Activated CD8-positive, alpha-beta T cell treated with anti-CD3 and anti-CD28 coated beads, Interleukin-2, amount 10 ng/mL, durations not matched to agents 7 days and 5 days (primary cell): Measurements from ENCODE around the gene PKP3. TPM values are rescaled to one million over a fixed set of nuclear protein-coding genes. Genes with fewer than 3 reads are reported as not detected.

ENCODE experiments used
- ATAC-seq: fragments of 150-1000 bp; cut with Tn5 transposase; one replicate; pipeline ENCODE4 v1.10.0; 2021; ENCODE audit warnings: moderate library complexity
- CTCF ChIA-PET: fragments of 350-600 bp; sonication (Branson Sonifier 250); formaldehyde crosslinking; loops from one replicate; lab custom pipeline; 2021; ENCODE audit warnings: antibody characterized with exemption; lab: Charles Lee
- POLR2A ChIA-PET: fragments of 350-600 bp; sonication (Branson Sonifier 250); formaldehyde crosslinking; loops from one replicate; lab custom pipeline; 2021; ENCODE audit warnings: antibody characterized with exemption; lab: Charles Lee
- DNase-seq: peaks from one replicate; pipeline ENCODE4 v3.0.0-alpha.2; 2020
- H3K27ac Mint-ChIP-seq: one replicate; pipeline ENCODE4 v1.8.0; 2021; ENCODE audit warnings: mild to moderate bottlenecking, mixed read lengths
- H3K27me3 Mint-ChIP-seq: one replicate; pipeline ENCODE4 v1.8.0; 2021; ENCODE audit warnings: low read depth, mixed read lengths
- H3K36me3 Mint-ChIP-seq: one replicate; pipeline ENCODE4 v1.8.0; 2021; ENCODE audit warnings: low read depth, mixed read lengths
- H3K4me1 Mint-ChIP-seq: one replicate; pipeline ENCODE4 v1.8.0; 2021; ENCODE audit warnings: low read depth, mixed read lengths
- H3K4me3 Mint-ChIP-seq: one replicate; pipeline ENCODE4 v1.8.0; 2021; ENCODE audit warnings: mild to moderate bottlenecking, mixed read lengths
- H3K9me3 Mint-ChIP-seq: one replicate; pipeline ENCODE4 v1.8.0; 2022; ENCODE audit warnings: mixed read lengths; ENCODE audit not compliant: insufficient read depth
- total RNA-seq, 2 experiments: library from RNA; stranded (reverse); gene quantifications; one replicate each; pipeline ENCODE4 v1.2.3, GENCODE V29; 2021

PKP3 gene
- total RNA-seq, 2 experiments from 2014 or later, result 0.13 TPM; not detected in 1

- Mint-ChIP-seq H3K4me1 (peaks cover 19% of the 10 kb centered on the region), H3K9me3 (no peaks in the 10 kb centered on the region), H3K4me3 (no peak overlapping the region), H3K36me3 (peaks cover 2% of the 10 kb centered on the region), H3K27me3 (peaks cover 25% of the 10 kb centered on the region), H3K27ac (no peak overlapping the region)
- ATAC-seq (no peak), DNase-seq (no peak)
- CTCF ChIA-PET, result interaction anchor here (0.9 to 7.3 kb wide), 8 partner anchors 56 to 117 kb away, joined by 3 to 49 read pairs (median 5); partner anchors contain the start of genes IFITM2 and IFITM5
- POLR2A ChIA-PET, result interaction anchor here (0.9 to 1.2 kb wide), 3 partner anchors 48 to 154 kb away, joined by 3 to 5 read pairs (median 4); no protein-coding TSS in a partner anchor
Observed at GRCh38 chr11:364991-365725, 28.9 kb upstream of the PKP3 start.

DNA sequence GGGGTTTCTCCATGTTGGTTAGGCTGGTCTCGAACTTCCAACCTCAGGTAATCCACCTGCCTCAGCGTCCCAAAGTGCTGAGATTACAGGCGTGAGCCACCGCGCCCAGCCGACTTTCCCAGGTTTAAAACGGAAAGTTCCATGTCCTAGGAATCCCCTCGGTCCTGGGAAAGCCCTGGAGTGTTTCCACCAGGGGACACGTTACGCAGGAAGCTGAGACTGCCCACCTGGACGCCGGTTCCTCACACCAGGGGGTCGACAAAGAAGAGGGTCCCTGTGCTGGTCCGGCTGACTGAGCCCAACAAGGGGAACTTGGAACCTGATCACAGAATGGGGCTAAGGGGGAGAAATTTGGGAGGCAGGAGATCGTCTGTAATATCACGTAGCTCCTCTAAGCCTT lies 28.2 kb upstream of the PKP3 start:
- Mint-ChIP-seq H3K27ac (no peak overlapping the region), H3K4me1 (peaks cover 19% of the 10 kb centered on the region), H3K27me3 (peaks cover 31% of the 10 kb centered on the region), H3K9me3 (no peaks in the 10 kb centered on the region), H3K4me3 (no peak overlapping the region), H3K36me3 (peaks cover 2% of the 10 kb centered on the region)
- POLR2A ChIA-PET, result no interaction called here
- no peak for DNase-seq
- no peak for ATAC-seq
- CTCF ChIA-PET, result interaction anchor here (6.2 to 7.3 kb wide), 2 partner anchors 60 to 115 kb away, joined by 32 to 49 read pairs; partner anchors contain the start of gene IFITM2

GRCh38 chr11:367956-368413 lies 26.0 kb upstream of the PKP3 start:
- DNase-seq (no peak), ATAC-seq (no peak)
- Mint-ChIP-seq H3K4me1 (peaks cover 14% of the 10 kb centered on the region), H3K4me3 (no peak overlapping the region), H3K27ac (no peak overlapping the region), H3K27me3 (peaks cover 36% of the 10 kb centered on the region), H3K9me3 (no peaks in the 10 kb centered on the region), H3K36me3 (peaks cover 2% of the 10 kb centered on the region)
- ChIA-PET CTCF (interaction anchor here (0.6 to 2.0 kb wide), 5 partner anchors 29 to 117 kb away, joined by 3 to 10 read pairs (median 4); partner anchors contain the start of gene SIGIRR), POLR2A (interaction anchor here (0.6 to 0.8 kb wide), 2 partner anchors 47 to 164 kb away, joined by 3 read pairs; no protein-coding TSS in a partner anchor)

DNA sequence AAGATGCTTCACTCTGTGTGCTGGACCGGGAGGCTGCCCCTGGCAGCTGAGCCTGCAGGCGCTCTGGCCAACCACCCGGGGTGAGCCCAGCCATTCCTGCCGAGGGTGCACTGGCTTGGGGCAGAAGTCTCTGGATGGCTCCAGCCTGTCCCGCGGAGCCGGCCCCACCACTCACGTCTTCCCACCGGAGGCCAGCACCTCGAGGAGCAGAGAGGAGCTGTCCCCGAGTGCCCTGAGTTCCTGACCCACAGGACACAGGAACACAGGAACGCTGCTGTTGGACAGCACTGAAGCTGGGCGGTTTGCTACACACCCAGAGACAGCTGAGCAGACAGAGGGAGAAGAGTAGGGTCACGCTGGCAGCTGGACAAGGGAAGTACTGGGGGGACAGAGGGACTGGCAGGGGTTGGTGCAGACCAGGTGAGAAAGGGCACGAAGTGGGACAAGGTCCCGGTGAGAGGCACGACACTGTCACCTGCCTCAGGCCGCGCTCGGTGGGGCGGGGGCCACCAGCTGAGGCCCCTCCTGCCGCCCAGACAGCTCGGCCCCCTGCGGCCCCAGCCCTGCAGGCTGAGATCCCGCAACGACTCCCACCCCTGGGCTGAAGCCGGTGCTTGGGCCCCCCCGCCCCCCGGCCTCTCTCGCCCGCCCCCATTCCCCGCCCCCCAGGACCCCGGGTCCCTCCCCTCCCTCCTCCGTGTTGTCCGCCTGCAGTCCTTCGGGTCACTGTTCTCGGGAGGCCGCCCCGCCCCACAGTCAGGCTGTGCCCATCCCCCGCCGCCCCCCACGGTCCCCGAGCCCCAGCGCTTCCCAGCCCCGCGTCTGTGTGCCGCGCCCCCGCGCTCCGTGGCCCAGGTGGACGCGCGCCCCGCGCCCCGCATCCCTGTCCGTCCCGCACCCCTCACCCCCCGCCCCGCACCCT lies 25.3 kb upstream of the PKP3 start:
- Mint-ChIP-seq H3K4me3 (no peak overlapping the region), H3K4me1 (peaks cover 14% of the 10 kb centered on the region), H3K27ac (no peak overlapping the region), H3K27me3 (peaks cover 36% of the 10 kb centered on the region), H3K9me3 (no peaks in the 10 kb centered on the region), H3K36me3 (peaks cover 2% of the 10 kb centered on the region)
- no peak for ATAC-seq
- CTCF ChIA-PET, result interaction anchor here (0.6 to 2.0 kb wide), 5 partner anchors 28 to 118 kb away, joined by 3 to 10 read pairs (median 4); partner anchors contain the start of gene SIGIRR
- POLR2A ChIA-PET, result interaction anchor here (0.6 to 0.8 kb wide), 2 partner anchors 47 to 165 kb away, joined by 3 read pairs; no protein-coding TSS in a partner anchor
- DNase-seq, result no peak

GRCh38 chr11:369336-370018 lies 24.5 kb upstream of the PKP3 start, which contains the start of gene B4GALNT4:
TSS of gene B4GALNT4 (plus strand) at chr11:369499. CDS start at chr11:369804, 305 bp downstream.
- Mint-ChIP-seq H3K36me3 (peaks cover 8% of the 10 kb centered on the region), H3K4me3 (peak within 1 kb of the TSS; percentile 37), H3K27me3 (peaks cover 36% of the 10 kb centered on the region), H3K9me3 (no peaks in the 10 kb centered on the region), H3K4me1 (peaks cover 8% of the 10 kb centered on the region), H3K27ac (no peak within 1 kb of the TSS)
- DNase-seq (no peak), ATAC-seq (peak; percentile 28)
- CTCF ChIA-PET, result no interaction called here
- POLR2A ChIA-PET, result no interaction called here

DNA sequence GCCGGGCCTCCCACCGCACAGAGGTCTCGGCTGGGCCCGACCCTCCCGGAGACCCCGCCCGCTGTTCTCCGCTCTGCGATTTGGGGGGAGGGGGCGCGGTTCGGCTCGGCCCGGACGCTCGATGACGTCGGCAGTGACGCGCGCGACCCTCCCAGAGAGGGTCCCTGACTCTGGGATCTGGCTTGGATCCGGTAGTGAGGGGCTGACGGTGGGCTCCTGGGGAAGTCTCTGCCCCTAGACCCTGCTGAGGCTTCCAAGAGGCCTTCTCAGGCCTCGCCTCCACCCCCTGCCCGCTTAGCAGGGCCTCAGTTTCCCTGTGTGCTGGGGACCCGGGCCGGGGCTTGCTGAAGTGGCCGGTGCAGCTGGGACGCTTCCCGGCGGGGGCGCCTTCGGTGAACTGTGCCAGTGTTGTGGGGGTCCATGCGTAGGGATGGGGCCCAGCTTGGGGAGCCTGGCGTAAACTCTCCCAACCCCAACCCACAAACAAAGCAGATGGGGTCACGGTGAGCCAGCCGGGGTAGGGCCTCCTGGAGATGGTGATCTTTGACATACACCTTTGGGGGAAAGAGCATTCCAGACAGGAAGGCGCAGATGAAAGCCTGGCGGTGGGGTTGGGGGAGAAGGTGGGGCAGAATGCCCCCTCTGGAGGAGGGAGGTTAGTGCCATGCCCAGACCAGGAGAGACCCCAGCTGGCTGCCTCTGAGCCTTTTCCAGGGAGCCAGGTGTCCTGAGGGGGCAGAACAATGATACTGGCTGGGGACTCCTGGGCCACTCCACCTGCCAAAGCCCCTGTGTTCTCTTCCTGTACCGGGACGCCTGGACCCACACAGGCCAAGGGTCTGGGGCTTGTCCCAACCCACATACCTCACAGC lies 23.7 kb upstream of the PKP3 start:
- Mint-ChIP-seq H3K27ac (no peak overlapping the region), H3K4me1 (peaks cover 8% of the 10 kb centered on the region), H3K4me3 (peak overlapping the region; percentile 37), H3K36me3 (peaks cover 8% of the 10 kb centered on the region), H3K9me3 (no peaks in the 10 kb centered on the region), H3K27me3 (peaks cover 36% of the 10 kb centered on the region)
- CTCF ChIA-PET, result interaction anchor here (1.3 kb wide), 1 partner anchor 119 kb away, joined by 4 read pairs; no protein-coding TSS in a partner anchor
- POLR2A ChIA-PET, result no interaction called here
- ATAC-seq, result no peak
- no peak for DNase-seq

- H3K4me3 Mint-ChIP-seq, result no peak overlapping the region
- CTCF ChIA-PET, result interaction anchor here (1.3 kb wide), 1 partner anchor 120 kb away, joined by 4 read pairs; no protein-coding TSS in a partner anchor
Observed at GRCh38 chr11:371051-371450, 23.0 kb upstream of the PKP3 start.

DNA sequence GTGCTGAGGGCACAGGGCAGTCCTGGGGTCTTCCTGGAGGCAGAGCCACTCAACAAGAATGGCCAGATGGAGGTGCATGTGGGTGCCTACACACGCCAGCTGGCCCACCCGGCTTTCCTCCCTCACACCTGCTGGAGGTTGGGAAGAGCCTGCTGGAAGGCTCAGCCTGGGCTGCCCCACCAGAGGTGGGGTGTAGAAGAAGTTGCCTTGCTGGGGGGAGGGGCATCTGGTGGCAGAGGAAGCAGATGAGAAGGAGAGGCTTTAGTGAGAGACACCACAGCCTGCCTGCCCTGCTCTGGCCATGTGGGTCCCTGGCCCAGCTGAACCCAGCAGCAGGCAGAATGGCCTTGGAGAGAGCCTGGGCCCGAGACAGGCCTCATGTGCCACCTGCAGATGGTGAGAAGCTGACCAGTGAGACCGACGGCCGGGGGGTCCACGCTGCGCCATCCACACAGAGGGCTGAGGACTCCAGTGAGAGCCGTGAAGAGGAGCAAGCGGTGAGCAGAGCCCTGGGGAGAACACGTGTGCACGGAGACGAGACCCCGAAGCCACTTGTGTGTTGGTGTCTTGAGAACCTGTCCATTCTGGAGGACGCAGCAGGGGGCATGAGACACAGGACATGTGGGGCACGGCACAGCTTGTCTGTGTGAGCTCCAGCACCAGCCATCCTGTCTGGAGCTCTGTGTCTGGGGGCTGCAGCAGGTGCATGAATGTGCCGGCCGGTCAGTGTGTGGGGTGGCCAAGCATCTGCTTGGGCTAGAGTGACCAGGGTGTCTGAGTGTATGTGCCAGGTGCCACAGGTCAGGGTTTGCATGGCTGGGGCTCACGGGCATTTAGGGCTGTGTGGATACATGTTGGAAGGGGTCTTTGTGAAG lies 22.1 kb upstream of the PKP3 start:
- no peak for DNase-seq
- CTCF ChIA-PET, result interaction anchor here (1.3 kb wide), 1 partner anchor 121 kb away, joined by 4 read pairs; no protein-coding TSS in a partner anchor
- Mint-ChIP-seq H3K36me3 (peaks cover 8% of the 10 kb centered on the region), H3K9me3 (no peaks in the 10 kb centered on the region), H3K4me1 (peaks cover 8% of the 10 kb centered on the region), H3K27me3 (peaks cover 30% of the 10 kb centered on the region), H3K4me3 (no peak overlapping the region), H3K27ac (no peak overlapping the region)
- POLR2A ChIA-PET, result no interaction called here
- ATAC-seq, result no peak

More at GRCh38 chr11:371051-371450, 23.0 kb upstream of the PKP3 start:
- H3K27ac Mint-ChIP-seq, result no peak overlapping the region
- ATAC-seq (no peak), DNase-seq (no peak)
- H3K9me3 Mint-ChIP-seq, result no peaks in the 10 kb centered on the region
- peaks cover 8% of the 10 kb centered on the region for H3K4me1 Mint-ChIP-seq
- peaks cover 35% of the 10 kb centered on the region for H3K27me3 Mint-ChIP-seq
- peaks cover 8% of the 10 kb centered on the region for H3K36me3 Mint-ChIP-seq
- POLR2A ChIA-PET, result no interaction called here

GRCh38 chr11:372809-373715 lies 20.9 kb upstream of the PKP3 start:
- H3K4me1 Mint-ChIP-seq, result peaks cover 6% of the 10 kb centered on the region

More at GRCh38 chr11:372809-373715, 20.9 kb upstream of the PKP3 start:
- H3K27me3 Mint-ChIP-seq, result peaks cover 21% of the 10 kb centered on the region
- DNase-seq (no peak), ATAC-seq (no peak)
- peaks cover 8% of the 10 kb centered on the region for H3K36me3 Mint-ChIP-seq
- no peak overlapping the region for H3K27ac Mint-ChIP-seq
- CTCF ChIA-PET, result no interaction called here
- POLR2A ChIA-PET, result interaction anchor here (0.6 kb wide), 1 partner anchor 131 kb away, joined by 3 read pairs; no protein-coding TSS in a partner anchor
- no peaks in the 10 kb centered on the region for H3K9me3 Mint-ChIP-seq
- H3K4me3 Mint-ChIP-seq, result no peak overlapping the region
